ENCODE measurements around the gene MYO5A.

GRCh38 chr15:52350423-52350822 is 178.3 kb downstream of the MYO5A start:
- TF ChIP-seq SRF (IDR thresholded peaks at IDR 0.05; ENCODE audit: low read depth) (no peak), CTCF (IDR thresholded peaks at IDR 0.05 in 2 of 3, conservative IDR thresholded peaks at IDR 0.05 in 1 of 3; ENCODE audit: borderline replicate concordance in 1 of 3, insufficient read depth in 1 of 3, low read depth in 2 of 3, low read length in 2 of 3) (no peak), ZNF274 (IDR thresholded peaks at IDR 0.05; ENCODE audit: low read depth, low read length) (no peak), POLR2A (IDR thresholded peaks at IDR 0.05; ENCODE audit: borderline replicate concordance, extremely low read depth, insufficient read depth, insufficient read length) (no peak)

All from HCT116 (cell line).